ENCODE measurements around the gene CNTD1.

The CNTD1 gene

DNA sequence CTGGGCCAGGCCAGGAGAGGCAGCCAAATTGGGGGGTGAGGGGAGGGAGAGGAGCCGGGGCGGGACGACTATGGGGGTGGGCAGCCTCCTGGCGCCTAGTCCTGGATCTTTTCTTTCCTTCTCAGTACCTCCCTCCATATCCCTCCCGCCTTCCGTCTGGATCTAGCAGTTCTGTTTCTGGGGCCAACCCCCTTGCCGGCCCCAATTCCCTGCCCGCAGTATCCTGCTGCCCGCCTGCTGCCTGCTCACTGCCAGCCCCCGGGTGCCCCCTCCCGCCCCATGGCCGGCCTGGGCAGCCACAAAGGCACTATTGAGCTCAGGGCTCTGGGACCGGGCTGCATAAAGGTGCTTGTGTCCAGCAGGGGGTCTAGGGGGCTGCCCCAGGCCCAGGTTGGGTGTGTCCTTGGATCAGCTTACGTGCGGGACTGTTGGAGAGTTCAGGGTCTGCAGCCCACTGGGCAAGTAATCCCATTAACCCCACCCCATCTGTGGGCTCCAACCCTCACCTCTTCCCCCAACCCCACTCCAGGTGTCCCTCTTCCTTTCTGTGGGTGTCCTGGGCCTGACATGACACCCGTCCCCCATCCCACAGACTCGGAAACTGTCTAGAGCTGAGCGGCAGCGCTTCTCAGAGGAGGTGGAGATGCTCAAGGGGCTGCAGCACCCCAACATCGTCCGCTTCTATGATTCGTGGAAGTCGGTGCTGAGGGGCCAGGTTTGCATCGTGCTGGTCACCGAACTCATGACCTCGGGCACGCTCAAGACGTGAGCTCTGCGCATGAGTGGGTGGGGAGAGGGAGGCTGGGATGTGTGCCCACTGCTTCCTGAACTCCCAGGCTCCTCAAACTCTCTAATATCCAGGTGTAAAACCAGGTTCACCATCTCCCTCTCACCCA lies 16.2 kb upstream of the CNTD1 start:
- H3K27me3 ChIP-seq (ENCODE audit: insufficient read depth, low read length, poor library complexity): no peaks in the 10 kb centered on the region
- H3K9ac ChIP-seq (ENCODE audit: low read depth, low read length): no peak overlapping the region

GRCh38 chr17:42783062-42783790 lies 15.4 kb upstream of the CNTD1 start:
- Histone ChIP-seq H3K4me1 (ENCODE audit: insufficient read depth, low read length) (no peaks in the 10 kb centered on the region), H3K9me3 (ENCODE audit: insufficient read depth, low read length, severe bottlenecking) (no peaks in the 10 kb centered on the region), H3K4me3 (ENCODE audit: low read depth in 1 of 2, low read length in 2 of 2) (no peak overlapping the region), H3K79me2 (ENCODE audit: insufficient read depth, low read length) (no peaks in the 10 kb centered on the region), H3K27ac (ENCODE audit: low read length) (no peak overlapping the region), H3K36me3 (ENCODE audit: insufficient read depth, low read length) (peaks cover 24% of the 10 kb centered on the region), H2AFZ (ENCODE audit: low read depth, low read length) (no peak overlapping the region), H4K20me1 (ENCODE audit: insufficient read depth, low read length) (no peaks in the 10 kb centered on the region), H3K9ac (ENCODE audit: low read depth, low read length) (no peak overlapping the region), H3K4me2 (ENCODE audit: insufficient read depth, low read length) (no peak overlapping the region), H3K27me3 (ENCODE audit: insufficient read depth, low read length, poor library complexity) (no peaks in the 10 kb centered on the region)
- DNase-seq (no peak), ATAC-seq (ENCODE audit: insufficient read depth, low read depth) (no peak)
- no peak for TF ChIP-seq CTCF (IDR thresholded peaks at IDR 0.05; ENCODE audit: borderline replicate concordance, extremely low read depth, low read length, poor library complexity, severe bottlenecking)
- no peak for TF ChIP-seq EZH2 (IDR thresholded peaks at IDR 0.05; ENCODE audit: borderline replicate concordance, low read depth, low read length, severe bottlenecking)

More for the DNA sequence above, 16.2 kb upstream of the CNTD1 start:
- no peak overlapping the region for H3K4me3 ChIP-seq (ENCODE audit: low read depth in 1 of 2, low read length in 2 of 2)
- H2AFZ ChIP-seq (ENCODE audit: low read depth, low read length): no peak overlapping the region
- no peak overlapping the region for H3K27ac ChIP-seq (ENCODE audit: low read length)
- DNase-seq (no peak), ATAC-seq (ENCODE audit: insufficient read depth, low read depth) (no peak)
- H3K79me2 ChIP-seq (ENCODE audit: insufficient read depth, low read length): no peaks in the 10 kb centered on the region
- no peaks in the 10 kb centered on the region for H3K4me1 ChIP-seq (ENCODE audit: insufficient read depth, low read length)
- no peak overlapping the region for H3K4me2 ChIP-seq (ENCODE audit: insufficient read depth, low read length)
- peaks cover 32% of the 10 kb centered on the region for H3K36me3 ChIP-seq (ENCODE audit: insufficient read depth, low read length)
- H3K9me3 ChIP-seq (ENCODE audit: insufficient read depth, low read length, severe bottlenecking): no peaks in the 10 kb centered on the region
- H4K20me1 ChIP-seq (ENCODE audit: insufficient read depth, low read length): no peaks in the 10 kb centered on the region
- TF ChIP-seq EZH2 (IDR thresholded peaks at IDR 0.05; ENCODE audit: borderline replicate concordance, low read depth, low read length, severe bottlenecking) (no peak), CTCF (IDR thresholded peaks at IDR 0.05; ENCODE audit: borderline replicate concordance, extremely low read depth, low read length, poor library complexity, severe bottlenecking) (no peak)

DNA sequence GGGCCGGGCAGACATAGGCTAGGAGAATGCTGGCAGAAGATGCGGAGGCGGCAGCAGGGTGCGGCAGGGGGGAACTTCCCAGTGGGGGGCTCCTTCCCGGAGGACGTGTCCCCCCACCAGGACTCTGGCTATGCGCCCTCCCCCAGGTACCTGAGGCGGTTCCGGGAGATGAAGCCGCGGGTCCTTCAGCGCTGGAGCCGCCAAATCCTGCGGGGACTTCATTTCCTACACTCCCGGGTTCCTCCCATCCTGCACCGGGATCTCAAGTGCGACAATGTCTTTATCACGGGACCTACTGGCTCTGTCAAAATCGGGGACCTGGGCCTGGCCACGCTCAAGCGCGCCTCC lies 14.9 kb upstream of the CNTD1 start:
- no peaks in the 10 kb centered on the region for H4K20me1 ChIP-seq (ENCODE audit: insufficient read depth, low read length)
- TF ChIP-seq EZH2 (IDR thresholded peaks at IDR 0.05; ENCODE audit: borderline replicate concordance, low read depth, low read length, severe bottlenecking): no peak
- no peak for TF ChIP-seq CTCF (IDR thresholded peaks at IDR 0.05; ENCODE audit: borderline replicate concordance, extremely low read depth, low read length, poor library complexity, severe bottlenecking)
- no peaks in the 10 kb centered on the region for H3K4me1 ChIP-seq (ENCODE audit: insufficient read depth, low read length)
- ATAC-seq (ENCODE audit: insufficient read depth, low read depth): no peak
- no peak overlapping the region for H3K27ac ChIP-seq (ENCODE audit: low read length)
- H3K9me3 ChIP-seq (ENCODE audit: insufficient read depth, low read length, severe bottlenecking): no peaks in the 10 kb centered on the region
- H2AFZ ChIP-seq (ENCODE audit: low read depth, low read length): no peak overlapping the region
- no peaks in the 10 kb centered on the region for H3K79me2 ChIP-seq (ENCODE audit: insufficient read depth, low read length)
- DNase-seq: no peak
- no peak overlapping the region for H3K9ac ChIP-seq (ENCODE audit: low read depth, low read length)
- no peak overlapping the region for H3K4me2 ChIP-seq (ENCODE audit: insufficient read depth, low read length)
- peaks cover 18% of the 10 kb centered on the region for H3K36me3 ChIP-seq (ENCODE audit: insufficient read depth, low read length)
- H3K4me3 ChIP-seq (ENCODE audit: low read depth in 1 of 2, low read length in 2 of 2): no peak overlapping the region
- H3K27me3 ChIP-seq (ENCODE audit: insufficient read depth, low read length, poor library complexity): no peaks in the 10 kb centered on the region
